Islet of Langerhans (tissue), 1 donor: ENCODE measurements around the gene CNTNAP1.
"Not testable (repeated sequence)": the region's sequence is repeated elsewhere in the genome, so short reads cannot be mapped to it uniquely, and the experiment has no call there.

ENCODE experiments used
- FAIRE-seq: peaks from one replicate; lab custom pipeline; 2011; peaks lifted over from hg19 to GRCh38; lab: Jason Lieb, UNC

The CNTNAP1 gene

DNA sequence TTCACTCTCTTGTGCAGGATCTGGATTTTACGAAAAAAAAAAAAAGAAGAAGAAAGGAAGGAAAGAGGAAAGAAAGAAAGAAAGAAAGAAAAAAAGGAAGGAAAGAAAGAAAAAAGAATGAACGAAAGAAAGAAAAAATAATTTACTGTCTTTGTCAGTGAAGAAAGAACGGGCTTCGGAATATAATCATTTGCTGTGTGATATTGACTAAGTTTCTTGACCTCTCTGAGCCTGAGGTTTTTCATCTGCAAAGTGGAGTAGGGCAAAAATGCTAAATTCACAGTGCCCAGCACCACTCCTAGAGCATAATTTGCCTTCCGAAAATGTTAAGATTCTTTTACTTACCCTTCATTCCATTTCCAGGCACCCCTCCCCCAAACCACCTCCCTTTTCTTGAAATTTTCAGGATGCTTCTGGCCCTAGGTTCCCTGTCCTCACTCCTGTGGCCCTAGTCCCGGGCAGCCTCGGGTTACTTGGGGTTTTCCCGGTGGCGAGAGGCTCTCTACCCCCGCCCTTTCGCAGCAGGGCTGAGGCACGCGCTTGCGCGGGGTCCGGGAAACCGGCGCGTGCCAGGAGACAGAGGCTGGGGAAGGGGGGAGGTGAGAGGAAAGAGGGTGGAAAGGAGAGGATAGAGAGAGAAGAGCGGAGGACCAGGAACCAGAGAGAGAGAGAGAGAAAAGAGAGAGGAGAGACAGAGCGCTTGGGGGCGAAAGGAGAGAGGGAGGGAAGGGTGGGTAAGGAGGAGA is at the start of gene CNTNAP1:
Gene CNTNAP1 (plus strand): TSS at position 556 of the 746 bp plus-strand sequence. CDS start 299 bp downstream, outside the sequence.
- FAIRE-seq, result no peak

DNA sequence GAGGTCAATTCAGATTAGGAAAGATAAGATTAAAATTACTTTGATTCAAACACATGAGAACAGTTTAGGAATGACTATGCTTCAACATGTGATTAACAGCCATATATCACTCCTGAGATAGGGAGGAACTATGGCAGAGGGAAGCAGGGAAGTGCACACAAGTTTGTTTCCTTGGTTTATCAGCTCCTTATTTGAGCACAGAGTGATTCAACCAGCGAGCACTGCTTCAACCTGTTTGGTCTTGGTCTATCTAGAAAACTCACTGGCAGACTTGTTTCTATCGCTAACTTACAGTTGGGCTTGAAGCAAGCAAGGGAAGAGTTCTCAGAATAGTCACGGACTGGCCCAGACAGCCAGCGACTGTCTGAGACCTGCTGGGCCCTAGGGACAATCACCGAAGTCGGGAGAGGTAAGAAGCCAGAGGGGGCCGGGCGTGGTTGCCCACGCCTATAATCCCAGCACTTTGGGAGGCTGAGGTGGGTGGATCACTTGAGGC is 49.3 kb upstream of the CNTNAP1 start:
- no peak for FAIRE-seq

DNA sequence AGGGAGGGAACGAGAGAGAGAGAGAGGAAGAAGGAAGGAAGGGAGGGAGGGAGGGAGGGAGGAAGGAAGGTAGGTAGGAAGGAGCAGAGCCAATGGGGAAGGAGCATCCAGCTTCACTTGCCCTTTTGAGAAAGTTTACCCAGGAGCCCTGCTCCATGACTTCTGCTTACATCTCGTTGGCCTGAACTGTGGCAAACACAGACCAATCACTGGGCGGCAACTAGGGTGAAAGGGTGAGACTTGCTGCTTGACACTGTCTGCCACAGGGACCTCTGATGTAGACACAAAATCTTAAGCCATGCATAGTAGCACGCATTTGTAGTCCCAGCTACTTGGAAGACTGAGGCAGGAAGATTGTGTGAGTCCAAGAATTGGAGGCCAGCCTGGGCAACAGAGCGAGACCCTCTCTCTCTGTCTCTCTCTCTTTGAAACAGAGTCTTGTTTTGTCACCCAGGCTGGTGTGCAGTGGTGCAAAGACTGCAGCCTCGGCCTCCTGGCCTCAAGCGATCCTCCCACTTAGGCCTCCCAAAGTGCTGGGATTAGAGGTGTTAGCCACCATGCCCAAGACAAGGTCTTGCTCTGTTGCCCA is 42.7 kb upstream of the CNTNAP1 start:
- no peak for FAIRE-seq

DNA sequence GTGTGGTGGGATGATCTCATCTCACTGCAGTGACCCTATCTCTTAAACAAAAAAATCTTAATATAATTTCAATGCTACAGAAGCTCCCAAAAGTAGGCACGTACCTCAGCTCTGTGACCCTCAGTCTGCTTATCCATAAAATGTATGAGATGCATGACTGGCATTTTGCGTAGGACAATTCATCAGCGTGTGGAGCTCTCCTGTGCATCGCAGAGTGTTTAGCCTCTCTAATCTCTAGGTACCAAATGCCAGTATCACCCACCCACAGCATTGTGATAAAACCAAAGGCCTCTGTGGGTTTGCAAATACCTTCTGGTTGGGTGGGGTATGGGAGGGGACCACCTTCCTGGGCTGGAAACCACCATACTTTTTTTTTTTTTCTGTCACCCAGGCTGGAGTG is 42.2 kb upstream of the CNTNAP1 start:
- FAIRE-seq, result no peak

DNA sequence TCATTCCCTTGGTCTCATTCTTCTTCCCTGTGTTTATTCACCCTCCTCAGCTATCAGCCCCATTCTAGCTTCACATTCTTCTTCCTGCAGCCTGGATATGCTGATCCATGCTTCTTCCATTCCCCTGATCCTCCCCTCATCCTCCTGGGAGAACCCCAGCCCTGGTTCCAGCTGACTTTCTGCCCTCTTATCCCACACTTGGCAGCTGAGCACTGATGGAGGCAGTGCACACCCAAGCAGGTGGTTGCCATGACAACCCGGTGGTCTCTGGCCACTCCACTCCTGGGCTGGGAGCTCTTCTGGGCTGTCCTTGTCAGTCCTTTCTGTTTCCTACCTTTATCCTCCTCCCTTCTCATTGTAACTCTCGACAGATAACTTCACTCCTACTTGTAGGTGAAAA is 40.0 kb upstream of the CNTNAP1 start:
- FAIRE-seq, result no peak

DNA sequence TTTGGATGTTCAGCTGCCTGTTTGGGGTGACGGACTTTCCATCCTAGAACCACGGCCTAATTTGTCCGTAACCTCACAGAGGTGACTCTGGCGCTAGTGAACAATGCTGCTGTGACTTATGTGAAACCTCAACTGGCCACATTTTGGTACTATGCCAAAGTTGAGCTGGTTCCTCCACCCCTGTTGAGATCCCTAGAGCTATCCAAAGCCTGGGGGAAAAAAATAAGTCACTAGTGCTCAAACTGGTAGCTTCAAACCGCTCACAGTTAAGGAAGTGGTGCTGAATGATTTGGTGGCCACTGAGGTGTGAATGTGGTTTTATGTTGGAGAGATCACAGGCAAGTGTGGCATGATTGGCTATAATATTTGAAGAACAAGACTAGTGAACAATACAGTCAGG is 34.6 kb upstream of the CNTNAP1 start:
- FAIRE-seq, result no peak

DNA sequence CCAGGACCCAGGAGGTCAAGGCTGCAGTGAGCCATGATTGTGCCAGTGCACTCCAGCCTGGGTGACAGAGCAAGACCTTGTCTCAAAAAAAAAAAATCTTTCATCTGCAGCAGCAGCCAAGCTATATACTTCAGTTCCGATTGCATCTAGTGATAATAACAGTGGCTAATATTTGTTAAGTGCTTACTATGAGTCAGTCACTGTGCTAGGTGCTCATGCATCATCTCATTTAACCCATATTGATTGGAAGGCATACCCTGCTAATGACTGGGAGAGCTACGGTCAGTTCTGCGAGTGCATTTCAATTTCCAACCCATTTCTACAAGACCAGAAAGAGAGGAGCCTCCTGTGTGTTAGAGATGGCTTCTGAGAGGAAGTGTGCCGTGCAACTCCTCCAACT is 30.9 kb upstream of the CNTNAP1 start:
- no peak for FAIRE-seq

DNA sequence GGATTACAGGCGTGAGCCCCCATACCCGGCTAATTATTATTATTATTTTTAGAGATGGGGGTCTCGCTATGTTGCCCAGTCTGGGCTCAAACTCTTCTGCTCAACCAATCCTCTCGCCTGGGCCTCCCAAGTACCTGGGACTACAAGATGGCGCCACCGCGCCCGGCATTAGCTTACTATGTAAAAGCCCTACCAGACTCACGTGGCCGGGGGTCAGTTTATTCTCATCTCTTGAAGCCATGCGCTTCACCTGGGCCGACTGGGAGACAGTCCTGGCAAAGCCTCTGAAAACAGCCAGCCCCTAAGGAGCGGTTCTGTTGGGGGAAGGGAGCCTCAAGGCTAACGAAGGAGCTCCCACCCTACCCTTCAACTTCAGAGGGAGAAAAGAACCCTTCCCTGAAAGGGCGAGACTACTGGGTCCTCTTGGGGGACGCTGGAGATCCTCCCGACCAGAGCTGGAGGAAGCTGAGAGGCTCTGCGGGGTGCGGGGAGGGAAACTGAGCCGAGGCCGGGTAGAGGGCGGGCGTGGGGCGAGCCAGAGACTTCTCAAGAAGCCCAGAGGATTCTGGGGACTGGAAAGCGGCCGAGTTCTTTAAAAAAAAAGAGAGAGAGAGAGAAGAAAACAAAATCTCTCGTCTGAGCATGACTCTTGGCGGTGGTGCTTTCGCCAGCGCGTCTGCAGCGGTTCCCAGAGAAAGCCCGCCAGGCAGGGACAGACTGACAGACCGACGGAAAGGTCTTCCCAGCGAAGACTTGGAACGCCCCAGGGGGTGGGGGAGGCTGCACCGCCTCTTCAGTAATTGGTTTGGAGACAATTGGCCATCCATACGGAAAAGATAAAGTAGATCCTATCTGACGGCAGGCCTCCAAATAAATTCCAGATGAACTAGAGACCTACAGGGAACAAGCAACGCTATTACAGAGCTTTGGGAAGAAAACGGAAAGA is 28.9 kb upstream of the CNTNAP1 start:
- FAIRE-seq, result no peak

DNA sequence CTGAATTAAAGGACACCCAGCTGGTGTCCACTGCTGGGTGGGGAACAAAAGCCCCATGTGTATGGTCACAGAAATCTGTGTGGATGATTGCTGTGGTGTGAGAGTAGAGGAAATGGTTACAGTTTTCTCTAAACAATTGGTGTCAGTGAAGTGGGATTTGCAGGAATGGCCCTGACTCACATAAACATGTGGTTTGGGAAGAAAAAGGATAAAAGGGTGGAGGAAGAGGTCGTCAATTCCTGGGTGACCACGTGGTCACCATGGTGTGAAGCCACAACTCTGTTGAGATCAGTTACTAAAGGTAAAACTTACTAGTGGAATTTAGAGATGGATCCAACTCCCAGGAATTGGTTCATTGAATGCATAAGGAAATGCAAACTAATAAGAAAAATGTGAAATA is 26.8 kb upstream of the CNTNAP1 start:
- FAIRE-seq, result no peak

DNA sequence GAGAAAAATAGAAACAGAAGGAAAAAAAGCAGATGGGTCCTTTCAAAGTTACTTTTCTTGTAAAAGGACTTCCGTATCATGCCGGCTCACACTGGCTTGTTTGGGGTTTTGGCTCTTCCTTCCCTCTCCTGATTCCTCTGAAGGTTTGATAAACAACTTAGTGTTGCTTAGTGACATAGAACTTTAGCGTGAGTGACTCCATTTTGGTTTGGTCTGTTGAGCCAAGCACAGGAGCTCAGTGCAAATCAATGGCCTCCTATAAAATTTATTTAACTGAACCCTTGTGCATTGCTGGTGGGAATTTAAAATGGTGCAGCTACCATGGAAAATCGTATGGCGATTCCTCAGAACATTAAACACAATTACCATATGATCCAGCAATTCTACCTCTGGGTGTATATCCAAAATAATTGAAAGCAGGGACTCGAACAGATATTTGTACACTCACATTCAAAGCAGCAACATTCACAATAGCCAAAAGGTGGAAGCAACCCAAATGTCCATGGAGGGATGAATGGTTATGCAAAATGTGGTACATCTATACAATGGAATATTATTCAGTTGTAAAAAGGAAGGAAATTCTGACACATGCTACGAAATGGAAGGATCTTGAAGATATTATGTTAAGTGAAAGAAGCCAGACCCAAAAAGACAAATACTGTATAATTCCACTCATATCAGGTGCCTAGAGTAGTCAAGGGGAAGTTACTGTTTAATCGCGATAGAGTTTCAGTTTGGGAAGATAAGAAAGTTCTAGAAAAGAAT is 24.3 kb upstream of the CNTNAP1 start:
- no peak for FAIRE-seq

DNA sequence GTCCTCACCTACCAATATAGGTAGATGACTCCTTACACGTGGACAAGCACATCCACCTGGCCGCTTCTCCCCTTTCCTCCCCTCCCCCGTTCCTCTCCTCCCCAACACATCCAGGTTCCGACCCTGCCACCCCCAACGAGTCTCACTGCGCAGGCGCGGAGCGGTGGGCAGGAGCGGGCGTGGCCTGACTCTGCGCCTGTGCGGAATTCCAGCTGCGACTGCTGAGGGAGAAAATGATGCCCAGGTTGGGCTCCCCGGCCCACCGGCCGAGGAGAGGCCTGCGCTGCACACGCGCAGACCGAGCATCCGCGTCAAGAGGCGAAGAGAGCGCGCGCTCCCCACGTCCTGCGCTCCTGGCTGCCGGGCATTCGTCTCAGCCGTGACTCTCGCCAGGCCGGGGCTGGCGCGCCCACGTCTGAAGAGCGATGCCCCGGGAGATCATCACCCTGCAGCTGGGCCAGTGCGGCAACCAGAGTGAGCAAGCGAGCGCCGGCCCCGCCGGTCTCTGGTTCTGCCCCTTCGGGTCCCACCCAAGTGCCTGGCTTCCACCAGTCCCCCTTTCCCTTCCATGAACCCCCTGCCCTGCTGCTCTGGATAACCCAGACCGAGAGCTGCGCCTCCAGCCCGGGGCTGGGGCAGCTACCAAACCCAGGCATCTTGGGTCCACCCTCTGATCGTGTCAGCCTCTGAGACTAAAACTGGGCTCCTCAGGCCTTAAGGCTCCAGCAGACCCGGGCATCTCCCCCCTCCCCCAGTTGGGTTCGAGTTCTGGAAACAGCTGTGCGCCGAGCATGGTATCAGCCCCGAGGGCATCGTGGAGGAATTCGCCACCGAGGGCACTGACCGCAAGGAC is 23.0 kb upstream of the CNTNAP1 start, which contains the start of gene TUBG2:
Gene TUBG2 (plus strand): TSS at position 206 of the 853 bp plus-strand sequence. CDS start 220 bp downstream, at position 426.
- no peak for FAIRE-seq

DNA sequence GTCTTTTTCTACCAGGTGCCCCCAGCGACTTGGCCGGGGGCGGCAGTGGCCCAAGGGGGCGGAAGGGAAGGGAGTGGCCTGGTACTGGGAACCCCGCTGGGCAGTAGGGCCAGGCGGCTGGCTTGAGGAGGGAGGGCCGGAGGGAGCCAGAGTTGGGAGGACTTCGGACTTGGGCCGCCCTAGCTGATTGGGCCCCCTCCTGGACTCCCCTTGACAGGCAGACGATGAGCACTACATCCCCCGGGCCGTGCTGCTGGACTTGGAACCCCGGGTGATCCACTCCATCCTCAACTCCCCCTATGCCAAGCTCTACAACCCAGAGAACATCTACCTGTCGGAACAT is 22.4 kb upstream of the CNTNAP1 start:
- FAIRE-seq, result not testable (repeated sequence)

DNA sequence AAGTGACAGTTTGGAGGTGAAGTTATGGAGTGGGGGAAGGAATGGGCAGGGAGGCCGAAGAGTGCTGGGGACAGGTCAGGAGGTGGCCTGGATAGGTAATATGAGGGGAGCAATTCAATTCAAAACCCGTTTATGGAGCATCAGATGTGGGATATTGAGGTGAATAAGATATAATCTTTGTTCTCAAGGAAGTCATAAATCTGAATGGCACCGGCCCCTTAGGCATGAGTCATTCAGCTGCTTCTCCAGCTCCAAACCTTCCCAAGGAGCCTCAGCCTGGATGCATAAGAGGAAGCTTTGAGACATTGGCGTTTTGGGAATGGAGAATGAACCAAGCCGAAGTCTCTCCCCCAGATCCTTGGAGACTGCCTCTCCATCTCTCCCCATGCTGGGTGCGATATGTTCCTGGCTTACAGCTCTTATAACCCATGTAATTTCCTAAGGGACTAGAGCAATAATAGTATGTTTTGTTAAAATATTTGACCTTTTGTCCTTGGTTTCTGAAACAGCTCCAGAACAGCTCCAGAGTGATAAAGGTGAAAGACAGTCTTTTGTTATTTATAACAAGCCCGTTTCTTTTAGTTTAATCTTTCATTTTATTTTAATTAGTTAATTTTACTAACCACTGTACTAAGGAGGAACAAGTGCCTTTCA is 21.5 kb upstream of the CNTNAP1 start:
- no peak for FAIRE-seq

DNA sequence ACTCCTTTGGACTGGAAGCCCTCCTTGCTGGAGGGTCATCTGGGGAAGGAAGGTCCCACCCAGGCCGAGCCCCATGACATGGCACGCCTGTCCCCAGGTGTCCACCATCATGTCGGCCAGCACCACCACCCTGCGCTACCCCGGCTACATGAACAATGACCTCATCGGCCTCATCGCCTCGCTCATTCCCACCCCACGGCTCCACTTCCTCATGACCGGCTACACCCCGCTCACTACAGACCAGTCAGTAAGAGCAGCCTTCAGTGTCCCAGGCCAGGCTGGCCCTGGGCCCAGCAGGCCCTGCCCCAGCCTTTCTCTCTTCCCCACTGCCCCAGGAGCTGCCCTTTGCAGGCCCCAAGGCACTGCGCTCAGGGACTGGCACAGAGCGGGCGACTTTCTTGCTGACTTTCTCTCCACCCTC is 16.7 kb upstream of the CNTNAP1 start:
- no peak for FAIRE-seq

DNA sequence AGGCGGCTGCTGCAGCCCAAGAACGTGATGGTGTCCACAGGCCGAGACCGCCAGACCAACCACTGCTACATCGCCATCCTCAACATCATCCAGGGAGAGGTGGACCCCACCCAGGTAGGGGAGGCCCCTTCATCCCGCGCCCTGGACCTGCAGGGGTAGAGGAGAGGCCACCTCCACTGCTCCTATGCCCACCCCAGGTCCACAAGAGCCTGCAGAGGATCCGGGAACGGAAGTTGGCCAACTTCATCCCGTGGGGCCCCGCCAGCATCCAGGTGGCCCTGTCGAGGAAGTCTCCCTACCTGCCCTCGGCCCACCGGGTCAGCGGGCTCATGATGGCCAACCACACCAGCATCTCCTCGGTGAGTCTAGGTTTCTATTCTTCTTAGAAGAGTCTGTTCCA is 16.2 kb upstream of the CNTNAP1 start:
- not testable (repeated sequence) for FAIRE-seq

DNA sequence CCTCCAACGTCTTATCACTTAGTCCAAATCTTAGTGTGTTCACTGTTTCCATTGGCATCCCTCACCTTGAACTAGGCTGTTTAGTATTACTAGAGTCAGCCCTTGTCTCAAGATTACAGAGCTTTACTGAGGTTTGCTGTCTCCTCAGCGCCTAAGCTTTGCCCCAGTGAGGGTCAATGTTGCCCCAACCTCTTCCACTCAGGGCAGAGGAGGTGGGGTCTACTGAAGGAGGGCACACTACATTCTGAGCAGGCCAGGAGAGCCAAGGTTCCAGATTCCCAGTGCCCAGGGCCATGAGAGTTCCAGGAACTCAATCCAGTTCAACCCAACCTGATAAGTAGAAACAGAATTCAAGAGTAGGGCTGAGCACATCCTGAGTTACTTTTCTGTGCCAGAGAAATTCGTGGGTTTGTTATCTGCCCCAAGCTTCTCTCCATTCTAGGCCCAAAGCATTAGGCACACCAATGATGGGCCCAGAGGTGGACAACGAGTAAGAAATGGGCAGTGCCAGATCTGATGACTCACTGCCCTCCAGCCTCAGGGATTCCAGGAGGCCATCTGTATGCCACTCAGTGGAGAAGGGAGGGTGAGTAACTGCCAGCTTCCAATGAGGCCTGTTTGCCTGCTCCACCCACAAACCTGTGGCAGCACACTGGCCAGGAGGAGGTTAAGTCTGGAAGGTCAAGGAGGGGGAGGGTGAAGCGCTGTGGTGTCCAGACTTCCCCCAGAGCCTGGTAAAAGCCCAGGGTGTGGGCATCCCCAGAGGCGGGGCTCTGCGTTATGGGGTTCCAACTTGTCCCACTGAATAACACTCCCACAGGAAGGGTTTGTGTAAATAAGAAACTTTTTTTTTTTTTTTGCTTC is 15.0 kb upstream of the CNTNAP1 start:
- no peak for FAIRE-seq

DNA sequence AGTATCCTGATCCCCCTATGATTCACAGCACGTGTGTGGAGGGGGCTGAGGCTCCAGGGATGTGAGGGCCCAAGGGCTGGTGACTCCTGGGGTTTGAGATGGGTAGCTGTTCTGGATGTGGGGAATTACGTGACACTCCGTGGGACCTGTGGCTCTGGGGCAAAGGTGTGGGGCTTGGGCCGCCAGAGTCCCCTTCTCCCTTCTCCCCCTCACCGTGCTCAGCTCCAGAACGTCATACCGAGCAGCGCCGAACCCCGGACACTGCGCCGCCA is 12.7 kb upstream of the CNTNAP1 start:
- FAIRE-seq, result no peak

DNA sequence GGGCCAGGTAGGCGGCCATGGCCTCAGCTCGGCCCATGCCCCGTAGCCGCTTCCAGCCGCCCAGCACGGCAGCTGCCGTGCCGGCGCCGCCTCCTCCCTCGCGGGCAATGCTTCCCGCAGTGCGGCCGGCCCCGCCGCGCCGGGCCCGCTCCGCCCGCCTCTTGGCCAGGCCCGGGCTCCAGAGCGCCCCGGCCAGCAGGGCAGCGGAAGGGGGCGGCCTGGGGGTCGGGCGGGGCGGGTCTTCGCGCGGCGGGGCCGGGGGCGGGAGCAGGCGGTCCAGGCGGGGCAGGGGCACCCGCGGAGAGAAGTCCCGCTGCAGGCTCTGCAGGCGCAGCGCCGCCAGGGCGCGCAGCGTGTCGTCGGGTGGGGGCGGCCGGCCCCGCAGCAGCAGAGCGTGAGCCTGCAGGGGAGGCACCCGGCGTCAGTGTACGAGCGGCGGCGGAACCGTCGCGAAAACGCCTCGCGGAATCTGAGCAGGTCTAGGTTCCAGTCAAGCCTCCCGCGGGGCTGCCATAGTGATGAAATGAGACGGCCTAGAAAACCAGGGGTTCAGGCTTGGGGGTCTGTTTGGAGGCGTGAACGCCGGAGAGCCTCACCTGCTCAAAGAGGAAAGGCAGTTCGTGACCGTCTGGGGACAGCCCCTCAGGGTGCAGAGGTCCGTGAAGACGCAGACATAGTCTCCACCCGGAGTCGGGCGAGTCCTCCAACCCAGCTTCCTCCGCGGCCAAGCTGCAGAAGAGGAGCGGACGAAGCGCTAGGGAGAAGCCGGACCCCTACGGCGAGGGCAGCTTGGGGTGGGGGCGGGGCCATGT is 12.1 kb upstream of the CNTNAP1 start:
- no peak for FAIRE-seq
